Cardiac fibroblast (primary cell): Measurements from ENCODE around the gene C2orf81.
A peak's percentile ranks its signal among the peaks of the same experiment; 100 is the strongest.

ENCODE experiments used
- DNase-seq, 2 donors: peaks; one replicate each; pipeline versions ENCODE4 v3.0.0 to v3.0.0-alpha.2; 2010; ENCODE audit warnings: low read depth in 2 of 2
- H3K4me3 ChIP-seq, 2 donors: replicated peaks in 1 of 2; 1 replicate in 1 of 2; 2 replicates in 1 of 2; pipeline ENCODE4 v1.5.1; 2011; ENCODE audit warnings: low read depth in 2 of 2, low read length in 2 of 2, mild to moderate bottlenecking in 2 of 2, moderate library complexity in 1 of 2
- CTCF ChIP-seq: IDR thresholded peaks from one replicate; pipeline ENCODE4 v1.5.1; 2011; ENCODE audit warnings: low read depth, mild to moderate bottlenecking, low read length, inconsistent platforms

The C2orf81 gene

GRCh38 chr2:74384051-74384450 lies 37.4 kb downstream of the C2orf81 start:
- H3K4me3 ChIP-seq, result no peak overlapping the region
- no peak for TF ChIP-seq CTCF
- DNase-seq, result peak; percentile 43 to 65

- TF ChIP-seq CTCF, result no peak
- peak; percentile 49 to 83 for DNase-seq
- H3K4me3 ChIP-seq, result no peak overlapping the region
Measured at GRCh38 chr2:74383254-74383653, 38.2 kb downstream of the C2orf81 start.

- DNase-seq, result no peak
- TF ChIP-seq CTCF, result no peak
- H3K4me3 ChIP-seq, result no peak overlapping the region
Measured at GRCh38 chr2:74381751-74382150, 39.7 kb downstream of the C2orf81 start.

GRCh38 chr2:74379851-74380789 lies 41.3 kb downstream of the C2orf81 start, which contains the start of gene DCTN1:
DCTN1 (minus strand) TSS chr2:74380311; CDS start chr2:74380037, 274 bp downstream.
- TF ChIP-seq CTCF, result no peak
- peak within 1 kb of the TSS; percentile 47 to 49 for H3K4me3 ChIP-seq
- DNase-seq, result peak; percentile 71 to 72

- TF ChIP-seq CTCF, result no peak
- no peak for DNase-seq
- no peak overlapping the region for H3K4me3 ChIP-seq
Measured at GRCh38 chr2:74378007-74378406, 43.4 kb downstream of the C2orf81 start.

GRCh38 chr2:74375838-74376237 lies 45.6 kb downstream of the C2orf81 start:
- no peak for TF ChIP-seq CTCF
- no peak for DNase-seq
- no peak overlapping the region for H3K4me3 ChIP-seq
